Activated naive CD4-positive, alpha-beta T cell treated with anti-CD3 and anti-CD28 coated beads, Interleukin-2, amount 50 U/mL, for 24 hours (primary cell): ENCODE data around the gene TRPV5.

Source experiments
- H3K27ac Mint-ChIP-seq: one replicate; pipeline ENCODE4 v1.8.0; 2021; ENCODE audit warnings: mild to moderate bottlenecking, mixed read lengths
- H3K27me3 Mint-ChIP-seq: one replicate; pipeline ENCODE4 v1.8.0; 2021; ENCODE audit warnings: mixed read lengths
- H3K36me3 Mint-ChIP-seq: one replicate; pipeline ENCODE4 v1.8.0; 2021; ENCODE audit warnings: mixed read lengths
- H3K4me1 Mint-ChIP-seq: one replicate; pipeline ENCODE4 v1.8.0; 2021; ENCODE audit warnings: mixed read lengths
- H3K4me3 Mint-ChIP-seq: one replicate; pipeline ENCODE4 v1.8.0; 2021; ENCODE audit warnings: mild to moderate bottlenecking, mixed read lengths
- H3K9me3 Mint-ChIP-seq: one replicate; pipeline ENCODE4 v1.8.0; 2021; ENCODE audit warnings: mixed read lengths

Gene TRPV5

DNA sequence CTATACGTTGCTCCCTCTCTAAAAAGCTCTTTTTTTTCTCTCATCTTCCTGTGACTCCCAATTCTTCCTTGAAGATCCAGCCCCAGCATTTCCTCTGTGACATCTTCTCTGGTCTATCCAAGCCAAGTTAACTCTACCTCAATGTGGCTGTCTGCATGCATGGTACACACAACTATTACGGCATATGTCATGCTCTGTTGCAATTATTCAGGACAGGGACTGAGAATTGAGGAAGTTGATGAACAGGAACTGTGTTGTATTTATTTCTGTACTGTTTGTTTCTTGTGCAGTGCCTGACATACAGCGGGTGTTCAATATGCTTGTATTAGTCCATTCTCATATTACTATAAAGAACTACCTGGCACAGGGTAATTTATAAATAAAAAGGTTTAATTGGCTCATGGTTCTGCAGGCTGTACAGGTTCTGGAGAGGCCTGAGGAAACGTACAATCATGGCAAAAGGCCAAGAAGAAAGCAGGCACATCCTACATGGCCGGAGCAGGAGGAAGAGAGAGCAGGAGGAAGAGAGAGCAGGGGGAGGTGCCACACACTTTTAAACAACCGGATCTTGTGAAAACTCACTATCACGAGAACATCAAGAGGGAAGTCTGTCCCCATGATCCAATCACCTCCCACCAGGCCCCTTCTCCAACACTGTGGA, 6.3 kb downstream of the TRPV5 start:
- no peaks in the 10 kb centered on the region for H3K36me3 Mint-ChIP-seq
- no peaks in the 10 kb centered on the region for H3K9me3 Mint-ChIP-seq
- no peaks in the 10 kb centered on the region for H3K27me3 Mint-ChIP-seq
- H3K4me1 Mint-ChIP-seq, result no peaks in the 10 kb centered on the region
- no peak overlapping the region for H3K27ac Mint-ChIP-seq
- H3K4me3 Mint-ChIP-seq, result no peak overlapping the region

DNA sequence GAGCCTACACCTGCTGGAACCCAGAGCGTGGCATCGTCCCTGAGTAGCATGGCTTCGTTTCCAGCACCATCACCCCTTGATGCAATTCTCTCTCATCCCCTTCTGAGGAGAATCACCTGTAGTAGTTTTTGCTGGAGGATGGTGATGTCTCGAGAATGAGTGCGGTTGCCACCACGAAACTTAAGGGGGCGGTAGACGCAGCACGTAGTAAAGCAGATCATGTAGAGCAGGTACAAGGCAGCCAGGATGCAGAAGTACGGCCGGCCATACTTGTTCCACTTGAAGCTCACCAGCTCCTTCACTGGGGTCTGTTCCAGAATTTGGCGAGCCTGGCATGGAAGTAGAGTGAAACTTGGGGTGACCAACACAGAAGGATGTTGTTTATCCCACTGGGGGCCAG, 8.1 kb downstream of the TRPV5 start:
- no peaks in the 10 kb centered on the region for H3K9me3 Mint-ChIP-seq
- H3K27ac Mint-ChIP-seq, result no peak overlapping the region
- H3K27me3 Mint-ChIP-seq, result peaks cover 4% of the 10 kb centered on the region
- no peaks in the 10 kb centered on the region for H3K36me3 Mint-ChIP-seq
- H3K4me1 Mint-ChIP-seq, result no peaks in the 10 kb centered on the region
- H3K4me3 Mint-ChIP-seq, result no peak overlapping the region

DNA sequence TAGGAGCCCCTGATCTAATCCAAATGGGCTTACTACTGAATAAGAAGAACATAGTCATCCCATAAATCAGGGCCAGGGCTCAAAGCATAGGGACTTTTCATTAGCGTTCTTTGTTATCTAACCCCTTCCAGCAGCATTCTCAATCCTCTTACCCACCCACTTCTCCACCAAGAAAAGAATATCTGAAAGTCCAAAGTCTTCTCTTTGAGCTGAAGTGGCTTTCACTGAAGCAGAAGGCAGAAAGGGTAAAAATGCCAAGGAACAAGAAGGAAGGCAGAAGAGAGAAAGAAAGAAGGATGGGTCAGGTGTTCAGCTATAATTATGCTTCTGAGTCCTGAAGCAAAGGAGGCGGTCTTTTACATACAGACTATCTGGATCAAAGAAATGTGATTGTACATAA, 10.2 kb downstream of the TRPV5 start:
- Mint-ChIP-seq H3K27me3 (peaks cover 4% of the 10 kb centered on the region), H3K27ac (no peak overlapping the region), H3K9me3 (no peaks in the 10 kb centered on the region), H3K36me3 (no peaks in the 10 kb centered on the region), H3K4me1 (no peaks in the 10 kb centered on the region), H3K4me3 (no peak overlapping the region)

DNA sequence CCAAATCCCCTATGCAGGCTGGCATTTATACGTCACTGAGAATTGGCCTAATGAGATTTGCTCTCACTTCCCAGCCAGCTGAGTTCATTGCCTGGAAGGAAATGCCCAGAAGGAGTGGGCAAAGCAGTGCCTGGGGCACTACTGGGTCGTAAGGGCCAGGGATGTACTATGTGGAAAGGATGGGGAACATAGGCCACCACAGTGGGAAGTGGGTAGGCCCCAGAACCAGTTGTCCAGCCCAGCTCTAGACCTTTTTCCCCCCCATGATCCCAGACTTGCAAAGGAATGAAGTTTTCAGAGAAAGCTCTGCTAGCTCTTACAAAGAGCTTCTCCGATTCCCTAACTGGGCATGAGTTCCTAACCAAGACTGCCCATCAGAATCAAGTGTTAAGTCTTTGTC, 13.9 kb downstream of the TRPV5 start:
- no peaks in the 10 kb centered on the region for H3K9me3 Mint-ChIP-seq
- no peaks in the 10 kb centered on the region for H3K4me1 Mint-ChIP-seq
- peaks cover 6% of the 10 kb centered on the region for H3K27me3 Mint-ChIP-seq
- no peak overlapping the region for H3K4me3 Mint-ChIP-seq
- H3K27ac Mint-ChIP-seq, result no peak overlapping the region
- H3K36me3 Mint-ChIP-seq, result no peaks in the 10 kb centered on the region

DNA sequence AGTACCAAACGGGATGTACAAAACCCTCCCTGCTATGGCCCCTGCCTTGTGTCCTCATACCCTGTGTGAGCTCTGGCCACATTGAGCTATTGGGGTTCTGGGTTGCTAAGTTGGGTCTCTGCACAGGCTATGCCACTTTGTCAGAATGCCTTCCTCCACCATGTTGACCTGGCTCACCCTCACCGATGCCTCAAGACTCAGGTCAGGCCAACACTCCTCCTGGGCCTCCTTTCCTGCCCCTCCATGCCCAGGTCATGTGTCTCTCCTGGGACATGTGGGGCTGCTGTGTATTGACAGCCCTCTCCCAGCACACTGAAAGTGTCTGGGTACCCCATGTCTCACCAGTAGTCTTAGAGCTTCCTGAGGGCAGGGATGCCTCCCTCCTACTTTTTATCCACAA, 14.6 kb downstream of the TRPV5 start:
- no peak overlapping the region for H3K27ac Mint-ChIP-seq
- H3K27me3 Mint-ChIP-seq, result peaks cover 8% of the 10 kb centered on the region
- no peak overlapping the region for H3K4me3 Mint-ChIP-seq

DNA sequence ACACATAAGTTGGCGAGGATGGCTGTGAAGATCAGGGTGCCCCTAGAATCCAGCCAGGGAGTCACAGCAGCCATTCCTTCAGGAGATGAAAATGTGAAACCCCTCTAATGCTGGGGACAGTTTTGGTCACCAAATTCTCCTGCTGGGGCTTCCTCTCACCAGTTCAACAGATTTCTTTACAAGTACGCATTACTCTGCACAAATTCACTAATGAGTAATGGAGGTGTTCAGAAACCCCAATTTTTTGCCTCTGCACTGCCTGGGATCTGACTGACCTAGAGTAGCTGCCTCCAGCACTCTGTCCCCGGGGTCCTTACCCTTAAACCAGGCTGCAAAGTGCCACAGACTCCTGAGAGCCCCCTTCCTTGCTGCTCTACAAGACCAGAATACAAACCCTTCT, 16.1 kb downstream of the TRPV5 start:
- Mint-ChIP-seq H3K27me3 (peaks cover 8% of the 10 kb centered on the region), H3K36me3 (no peaks in the 10 kb centered on the region), H3K4me1 (no peaks in the 10 kb centered on the region), H3K27ac (no peak overlapping the region), H3K4me3 (no peak overlapping the region), H3K9me3 (no peaks in the 10 kb centered on the region)

More for the DNA sequence above, 14.6 kb downstream of the TRPV5 start:
- no peaks in the 10 kb centered on the region for H3K4me1 Mint-ChIP-seq
- no peaks in the 10 kb centered on the region for H3K9me3 Mint-ChIP-seq
- no peaks in the 10 kb centered on the region for H3K36me3 Mint-ChIP-seq

DNA sequence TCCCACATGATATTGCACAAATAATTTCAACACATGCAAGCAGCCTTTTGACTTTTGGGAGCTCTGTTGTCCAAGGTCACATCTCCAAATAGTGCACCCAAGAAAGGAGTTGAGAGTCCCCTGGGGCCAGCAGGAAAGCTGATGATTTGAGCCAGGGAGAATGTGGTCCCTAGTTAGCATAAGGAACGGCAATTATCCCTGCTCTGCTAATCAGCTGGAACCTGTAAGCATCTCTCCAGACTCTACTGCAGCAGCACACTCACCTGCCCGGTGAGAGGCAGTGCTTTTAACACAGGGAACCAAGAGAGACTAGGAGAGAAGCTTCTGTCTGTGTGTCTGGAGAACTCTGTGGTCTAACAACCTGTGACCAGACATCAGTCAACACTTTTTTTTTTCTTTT, 17.0 kb downstream of the TRPV5 start:
- Mint-ChIP-seq H3K4me1 (no peaks in the 10 kb centered on the region), H3K36me3 (no peaks in the 10 kb centered on the region), H3K4me3 (no peak overlapping the region), H3K27ac (no peak overlapping the region), H3K27me3 (peaks cover 4% of the 10 kb centered on the region), H3K9me3 (no peaks in the 10 kb centered on the region)

DNA sequence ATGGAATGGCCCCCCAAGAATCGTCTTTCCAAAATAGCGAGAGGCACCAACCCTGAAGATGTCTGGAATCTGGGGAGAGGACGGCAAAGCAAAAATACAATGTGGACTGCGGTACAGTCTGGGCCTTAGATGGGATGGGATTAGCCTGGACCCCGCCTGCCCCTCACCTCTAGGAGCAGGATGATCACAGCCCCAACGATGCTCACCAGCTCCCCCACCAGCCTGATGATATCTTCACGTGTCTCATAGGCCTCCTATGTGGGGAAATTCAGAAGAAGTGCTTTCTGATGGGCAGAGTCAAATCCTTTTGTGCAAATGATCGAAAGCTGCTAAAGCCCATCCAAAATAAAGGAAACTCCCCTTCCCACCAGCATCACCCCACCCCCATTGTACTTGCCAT, 18.2 kb downstream of the TRPV5 start:
- Mint-ChIP-seq H3K4me1 (no peaks in the 10 kb centered on the region), H3K9me3 (no peaks in the 10 kb centered on the region), H3K27me3 (peaks cover 4% of the 10 kb centered on the region), H3K27ac (no peak overlapping the region), H3K36me3 (no peaks in the 10 kb centered on the region), H3K4me3 (no peak overlapping the region)

DNA sequence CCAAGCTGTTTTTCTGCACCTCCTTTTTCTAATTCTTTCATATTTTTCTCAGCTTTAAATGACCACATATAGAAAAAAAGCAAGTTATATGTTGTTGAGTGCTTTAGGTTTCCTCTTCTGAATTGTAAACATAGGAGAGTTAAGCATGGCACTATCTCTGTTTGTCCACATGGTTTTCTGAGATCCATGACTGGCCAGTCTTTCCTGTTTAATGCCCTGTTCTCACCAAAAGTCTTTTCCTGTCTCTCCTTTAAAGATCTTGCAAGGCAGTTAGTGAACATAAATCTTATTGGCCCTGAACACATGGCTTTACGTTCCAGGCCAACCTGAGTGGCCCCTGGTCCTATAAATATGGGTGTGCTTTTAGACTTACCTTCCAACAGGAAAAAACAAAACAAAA, 19.4 kb downstream of the TRPV5 start:
- Mint-ChIP-seq H3K27ac (no peak overlapping the region), H3K4me3 (no peak overlapping the region), H3K27me3 (peaks cover 7% of the 10 kb centered on the region), H3K36me3 (no peaks in the 10 kb centered on the region), H3K4me1 (no peaks in the 10 kb centered on the region), H3K9me3 (no peaks in the 10 kb centered on the region)

DNA sequence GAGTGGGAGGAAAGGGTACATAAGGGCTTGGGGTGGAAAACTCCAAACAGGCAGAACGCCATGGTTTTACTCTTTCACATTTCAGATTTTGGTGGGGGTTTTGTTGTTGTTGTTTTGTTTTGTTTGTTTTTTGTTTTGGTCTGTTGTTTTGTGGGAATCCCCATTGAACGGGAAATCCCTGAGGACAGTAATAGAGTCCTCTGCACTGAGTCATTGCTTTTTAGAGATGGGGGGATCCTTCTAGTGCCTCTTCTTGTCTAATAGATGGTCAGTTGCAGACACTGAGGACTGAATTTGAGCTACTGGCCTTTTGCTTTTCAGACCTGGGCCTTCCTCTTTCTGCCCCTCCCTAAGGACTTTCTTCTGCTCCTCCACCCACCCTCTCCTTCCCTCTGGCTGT, 20.0 kb downstream of the TRPV5 start:
- no peaks in the 10 kb centered on the region for H3K36me3 Mint-ChIP-seq
- peaks cover 7% of the 10 kb centered on the region for H3K27me3 Mint-ChIP-seq
- no peak overlapping the region for H3K27ac Mint-ChIP-seq
- no peak overlapping the region for H3K4me3 Mint-ChIP-seq
- no peaks in the 10 kb centered on the region for H3K9me3 Mint-ChIP-seq
- H3K4me1 Mint-ChIP-seq, result no peaks in the 10 kb centered on the region

DNA sequence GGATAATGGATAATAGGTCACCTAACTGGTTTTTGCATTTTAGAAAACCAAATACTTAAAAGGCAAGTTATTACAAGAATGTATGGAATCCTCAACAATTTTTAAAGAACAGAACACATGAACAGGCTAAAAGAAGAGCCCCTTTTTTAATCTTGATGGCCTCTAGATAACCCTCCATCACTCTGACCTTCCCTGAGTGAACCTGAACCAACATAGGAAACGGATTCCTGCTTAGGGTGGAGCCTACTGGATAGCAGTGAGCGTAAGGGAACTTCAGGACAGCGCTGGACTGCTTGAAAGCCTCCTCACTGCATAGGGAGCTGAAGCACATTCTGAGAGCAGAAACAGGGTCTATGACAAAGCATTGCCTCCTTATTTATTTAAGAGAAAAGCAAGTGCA, 20.5 kb downstream of the TRPV5 start:
- no peak overlapping the region for H3K4me3 Mint-ChIP-seq
- no peak overlapping the region for H3K27ac Mint-ChIP-seq
- H3K36me3 Mint-ChIP-seq, result no peaks in the 10 kb centered on the region
- peaks cover 7% of the 10 kb centered on the region for H3K27me3 Mint-ChIP-seq
- no peaks in the 10 kb centered on the region for H3K9me3 Mint-ChIP-seq
- no peaks in the 10 kb centered on the region for H3K4me1 Mint-ChIP-seq

DNA sequence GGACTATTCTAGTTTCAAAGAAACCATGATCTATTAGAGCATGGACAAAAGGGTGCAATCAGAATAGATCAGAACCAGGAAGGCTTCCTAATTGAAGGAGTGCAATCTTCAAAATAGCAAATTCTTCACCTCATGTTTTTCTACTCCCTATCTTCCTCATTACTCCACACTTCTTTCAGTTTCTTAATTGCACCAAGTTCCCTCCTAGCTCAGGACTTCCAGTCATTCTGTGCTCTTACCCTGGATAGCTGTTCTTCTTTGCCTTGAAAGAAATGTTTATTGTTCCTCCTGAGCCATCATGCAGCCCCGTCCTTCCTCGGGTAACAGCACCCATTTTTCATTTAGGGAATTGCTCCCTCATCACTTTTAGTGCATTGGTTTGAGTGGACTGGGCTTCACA, 23.1 kb downstream of the TRPV5 start:
- no peaks in the 10 kb centered on the region for H3K4me1 Mint-ChIP-seq
- no peaks in the 10 kb centered on the region for H3K9me3 Mint-ChIP-seq
- no peak overlapping the region for H3K27ac Mint-ChIP-seq
- no peak overlapping the region for H3K4me3 Mint-ChIP-seq
- no peaks in the 10 kb centered on the region for H3K36me3 Mint-ChIP-seq
- peaks cover 11% of the 10 kb centered on the region for H3K27me3 Mint-ChIP-seq

DNA sequence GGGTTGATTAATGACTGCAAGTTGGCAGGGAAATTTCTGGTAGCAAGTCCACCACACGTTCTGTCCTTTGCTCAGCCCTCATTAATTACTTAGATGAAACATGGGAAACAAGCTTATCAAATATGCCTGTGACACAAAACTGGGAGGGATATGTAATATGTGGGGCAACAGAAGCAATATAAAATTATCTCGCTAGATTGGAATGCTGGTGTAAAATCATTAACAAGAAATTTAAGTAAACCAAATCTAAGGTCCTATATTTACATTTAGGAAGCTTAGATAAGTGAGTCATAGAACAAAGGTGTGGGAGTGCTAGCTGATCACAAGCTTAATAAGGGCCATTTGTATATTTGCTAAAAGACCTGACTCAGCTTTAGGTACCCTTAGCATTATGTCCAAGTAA, 23.5 kb downstream of the TRPV5 start:
- Mint-ChIP-seq H3K27me3 (peaks cover 11% of the 10 kb centered on the region), H3K27ac (no peak overlapping the region), H3K9me3 (no peaks in the 10 kb centered on the region), H3K36me3 (no peaks in the 10 kb centered on the region), H3K4me1 (no peaks in the 10 kb centered on the region), H3K4me3 (no peak overlapping the region)

DNA sequence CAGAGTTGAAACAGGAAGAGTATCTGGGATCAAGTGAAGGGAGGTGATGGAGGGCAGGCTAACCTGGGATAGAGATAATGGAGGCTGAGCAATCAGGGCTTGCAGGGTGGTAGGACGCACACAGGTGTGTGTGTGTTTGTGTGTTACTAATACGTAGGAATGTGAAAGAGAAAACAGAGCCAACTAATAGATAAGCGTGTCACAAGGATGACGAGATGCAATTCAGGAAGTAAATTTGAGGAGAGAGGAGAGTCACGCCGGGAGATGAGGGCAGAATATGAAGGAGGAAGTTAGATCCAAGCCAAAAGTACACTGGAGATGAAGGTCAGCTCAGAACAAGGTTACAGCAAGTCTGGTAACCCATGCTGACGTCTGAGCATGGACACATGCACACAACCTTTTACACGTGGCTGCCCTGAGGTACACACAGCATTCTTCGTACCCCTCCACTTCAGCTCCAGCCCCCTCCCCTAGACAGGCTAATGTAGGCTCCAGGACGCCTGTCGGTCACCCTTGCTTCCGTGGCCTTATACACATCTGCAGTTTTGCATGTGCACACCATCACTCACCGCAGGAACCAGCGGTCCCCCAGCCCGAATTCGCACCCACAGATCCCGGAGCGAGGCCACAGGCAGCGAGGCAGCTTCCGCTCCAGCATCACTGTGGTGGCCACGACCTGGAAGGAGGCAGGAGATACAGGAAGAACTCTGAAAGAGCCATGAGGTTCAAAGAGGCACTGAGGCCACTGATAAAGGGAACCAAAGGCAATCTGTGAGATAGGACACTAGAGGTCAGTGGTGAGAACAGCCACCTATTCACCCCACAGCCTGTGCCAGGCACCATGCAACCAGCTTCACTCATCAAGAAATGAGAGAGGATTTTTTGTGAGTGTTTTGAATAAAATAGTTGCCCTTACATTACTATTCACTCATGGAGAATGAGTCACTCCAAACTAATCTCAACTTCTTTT, 24.3 kb downstream of the TRPV5 start:
- Mint-ChIP-seq H3K4me3 (no peak overlapping the region), H3K36me3 (no peaks in the 10 kb centered on the region), H3K27ac (no peak overlapping the region), H3K9me3 (no peaks in the 10 kb centered on the region), H3K4me1 (no peaks in the 10 kb centered on the region), H3K27me3 (peaks cover 9% of the 10 kb centered on the region)

DNA sequence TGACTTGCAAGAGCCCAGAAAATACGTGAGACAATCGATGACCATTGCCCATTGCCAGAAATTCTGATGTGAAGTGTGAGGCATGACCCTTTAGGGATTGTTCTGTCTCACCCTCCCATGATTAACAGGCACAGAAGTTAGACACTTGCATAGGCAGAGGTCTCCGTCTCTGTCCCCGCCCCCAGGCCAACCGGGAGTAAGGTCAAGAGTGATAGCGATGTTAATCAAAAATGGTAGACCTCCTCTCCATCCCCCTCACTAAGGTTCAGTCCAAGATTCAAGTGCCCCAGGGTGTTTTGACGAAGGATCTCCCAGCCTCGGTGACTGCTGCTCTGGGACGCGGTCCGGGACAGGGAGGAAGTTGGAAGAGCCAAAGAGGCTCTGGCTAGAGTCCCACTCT, 25.3 kb downstream of the TRPV5 start:
- Mint-ChIP-seq H3K36me3 (no peaks in the 10 kb centered on the region), H3K9me3 (no peaks in the 10 kb centered on the region), H3K4me1 (no peaks in the 10 kb centered on the region), H3K27ac (no peak overlapping the region), H3K27me3 (peaks cover 9% of the 10 kb centered on the region), H3K4me3 (no peak overlapping the region)

DNA sequence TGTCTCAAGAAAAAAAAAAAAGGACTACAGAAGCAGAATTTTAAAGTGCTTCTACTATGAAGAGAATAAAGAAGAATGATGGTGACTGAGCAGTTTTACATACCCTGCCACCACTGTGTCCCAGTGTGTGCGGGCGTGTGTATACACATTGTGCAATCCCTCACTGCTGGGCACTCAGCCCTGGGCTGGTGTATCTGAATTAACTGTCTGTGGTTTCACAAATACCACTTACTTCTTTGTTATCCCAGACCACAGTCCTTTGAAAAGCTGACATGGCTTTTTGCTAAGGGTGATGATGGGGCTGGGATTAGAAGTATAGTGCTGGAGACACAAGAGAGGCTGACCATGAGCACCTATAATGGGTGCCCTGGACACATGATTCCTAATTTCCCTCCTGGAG, 26.9 kb downstream of the TRPV5 start:
- peaks cover 9% of the 10 kb centered on the region for H3K27me3 Mint-ChIP-seq
- H3K4me1 Mint-ChIP-seq, result no peaks in the 10 kb centered on the region
- no peaks in the 10 kb centered on the region for H3K36me3 Mint-ChIP-seq
- H3K9me3 Mint-ChIP-seq, result no peaks in the 10 kb centered on the region
- no peak overlapping the region for H3K27ac Mint-ChIP-seq
- no peak overlapping the region for H3K4me3 Mint-ChIP-seq
